Activated gamma-delta T cell treated with anti-CD3 and anti-CD28 coated beads, Interleukin-2, amount 50 U/mL, for 16 hours (primary cell): ENCODE measurements around the gene VPS13C.

Source experiments
- DNase-seq: peaks from one replicate; pipeline ENCODE4 v3.0.0-alpha.2; 2020; ENCODE audit warnings: low read depth

Gene VPS13C

GRCh38 chr15:61935493-61935892 is 124.8 kb downstream of the VPS13C start:
- DNase-seq = no peak

- no peak for DNase-seq
Measured at GRCh38 chr15:61929452-61929851, 130.8 kb downstream of the VPS13C start.

GRCh38 chr15:61923173-61923572 is 137.1 kb downstream of the VPS13C start:
- no peak for DNase-seq

- no peak for DNase-seq
Measured at GRCh38 chr15:61921093-61921492, 139.2 kb downstream of the VPS13C start.

- DNase-seq = no peak
Measured at GRCh38 chr15:61917457-61917856, 142.8 kb downstream of the VPS13C start.

GRCh38 chr15:61916104-61916503 is 144.1 kb downstream of the VPS13C start:
- no peak for DNase-seq

GRCh38 chr15:61915640-61916039 is 144.6 kb downstream of the VPS13C start:
- no peak for DNase-seq

- DNase-seq = no peak
Measured at GRCh38 chr15:61910839-61911369, 149.3 kb downstream of the VPS13C start.

- no peak for DNase-seq
Measured at GRCh38 chr15:61908241-61908640, 152.0 kb downstream of the VPS13C start.

GRCh38 chr15:61907753-61908086 is 152.5 kb downstream of the VPS13C start:
- DNase-seq = no peak

- no peak for DNase-seq
Measured at GRCh38 chr15:61906961-61907752, 153.1 kb downstream of the VPS13C start.

- DNase-seq = no peak
Measured at GRCh38 chr15:61893146-61893545, 167.1 kb downstream of the VPS13C start.

- no peak for DNase-seq
Measured at GRCh38 chr15:61892140-61892539, 168.1 kb downstream of the VPS13C start.

GRCh38 chr15:61890106-61890505 is 170.1 kb downstream of the VPS13C start:
- DNase-seq = no peak

GRCh38 chr15:61889706-61890105 is 170.5 kb downstream of the VPS13C start:
- DNase-seq = no peak

GRCh38 chr15:61888074-61888780 is 172.0 kb downstream of the VPS13C start:
- DNase-seq = no peak

- no peak for DNase-seq
Measured at GRCh38 chr15:61880084-61880483, 180.2 kb downstream of the VPS13C start.

GRCh38 chr15:61879219-61879618 is 181.0 kb downstream of the VPS13C start:
- DNase-seq = no peak

- DNase-seq = no peak
Measured at GRCh38 chr15:61871926-61872522, 188.2 kb downstream of the VPS13C start.

- DNase-seq = no peak
Measured at GRCh38 chr15:61869656-61870055, 190.6 kb downstream of the VPS13C start.

GRCh38 chr15:61861962-61862361 is 198.3 kb downstream of the VPS13C start:
- no peak for DNase-seq

- DNase-seq = no peak
Measured at GRCh38 chr15:61857169-61857829, 202.9 kb downstream of the VPS13C start.
